Adrenal gland (tissue), 12 donors: ENCODE results near the gene PRKCE. TPM values are rescaled to one million over a fixed set of nuclear protein-coding genes. Genes with fewer than 3 reads are reported as not detected.
A peak's percentile ranks its signal among the peaks of the same experiment; 100 is the strongest.

Experiments
- DNase-seq, 7 donors: peaks; one replicate each; pipeline ENCODE4 v3.0.0-alpha.2; 2019 to 2020
- H3K27ac ChIP-seq, 5 donors: fragments of 200-600 bp; sonication (generic) in 4 of 5; 1 replicate in 3 of 5; 2 replicates in 2 of 5; pipeline versions ENCODE4 v1.5.1 to v1.8.0; 2016 to 2020; ENCODE audit warnings: mild to moderate bottlenecking in 1 of 5
- H3K27me3 ChIP-seq: fragments of 200-600 bp; 2 replicates; pipeline ENCODE4 v1.8.0; 2021
- H3K36me3 ChIP-seq, 2 donors: fragments of 200-600 bp; replicated peaks in 1 of 2; 1 replicate in 1 of 2; 2 replicates in 1 of 2; pipeline versions ENCODE4 v1.5.1 to v1.8.0; 2018 to 2022
- H3K4me1 ChIP-seq, 2 donors: fragments of 200-600 bp; replicated peaks in 1 of 2; 1 replicate in 1 of 2; 2 replicates in 1 of 2; pipeline versions ENCODE4 v1.5.1 to v1.8.0; 2018 to 2021
- H3K4me3 ChIP-seq, 4 donors: fragments of 200-600 bp; sonication (generic) in 3 of 4; one replicate each; pipeline ENCODE4 v1.5.1; 2016 to 2018
- H3K9me3 ChIP-seq, 3 donors: fragments of 200-600 bp; sonication (generic) in 1 of 3; replicated peaks in 1 of 3; 1 replicate in 2 of 3; 2 replicates in 1 of 3; pipeline versions ENCODE4 v1.5.1 to v1.8.0; 2016 to 2021
- POLR2A ChIP-seq, 2 donors: fragments of 450-650 bp; IDR thresholded peaks; one replicate each; pipeline ENCODE4 v1.6.1; 2017; ENCODE audit warnings: antibody characterized with exemption in 2 of 2, mild to moderate bottlenecking in 2 of 2, moderate library complexity in 1 of 2
- WGBS, 4 donors: extraction: QIAGEN DNeasy Blood & Tissue Kit in 2 of 4; methylation state at CpG; one replicate each; pipeline versions ENCODE4 v1.1.5 to v1.1.7; 2013 to 2017; 5-methylcytosine and 5-hydroxymethylcytosine counted together
- intact Hi-C, 2 donors: fragments of 100-400 bp; cut with DNase I; formaldehyde crosslinking; loops; one replicate each; pipeline versions ENCODE4 v1.14.1 to v1.15.0; 2022 to 2023
- polyA plus RNA-seq, 3 donors: library from polyadenylated mRNA; stranded (reverse); fragments of 200-250 nt in 2 of 3; fragments of 350-450 nt in 1 of 3; fragmentation: Illumina TruSeq in 1 of 3; extraction: RNeasy Lipid Tissue Mini Kit (QIAGEN cat#74804) in 1 of 3; gene quantifications; one replicate each; pipeline ENCODE4 v1.2.3, GENCODE V29; 2013 to 2014
- total RNA-seq, 9 donors: library from RNA; depleted of rRNA in 4 of 9; stranded (reverse); fragments of >200 nt in 4 of 9; fragments of 120-200 nt in 1 of 9; fragmentation: NEBNext Ultra II Directional in 1 of 9; extraction: Animal tissue kit (Norgen Biotek cat#: 25700) in 1 of 9; gene quantifications; one replicate each; pipeline versions ENCODE4 v1.1.0 to v1.2.4, GENCODE V29; 2013 to 2023
- TF ChIP-seq, protein P1 (sequence below), 6 experiments: fragments of 450-650 bp in 4 of 6; fragments of 200-600 bp in 2 of 6; sonication (generic) in 1 of 6; IDR thresholded peaks; 1 replicate in 5 of 6; 2 replicates in 1 of 6; pipeline versions ENCODE4 v1.5.1 to v1.8.0; 2016 to 2021; ENCODE audit warnings: antibody characterized with exemption in 6 of 6, mild to moderate bottlenecking in 2 of 6, moderate library complexity in 1 of 6
- donor health status: healthy with polysubstance abuse.
- donor health status: Bipolar disorder and iron deficiency.
- donor health status: DM: yes; HTN: yes; CAD: no.
- donor health status: DM: no; HTN: no; CAD: no.
- donor health status: DM: no; HTN: no; CAD: no.
- donor health status: DM: yes; HTN: yes; CAD: no.

Gene PRKCE
- total and polyA plus RNA-seq, 12 donors = 1.9 to 19.2 (median 8.0) TPM

DNA sequence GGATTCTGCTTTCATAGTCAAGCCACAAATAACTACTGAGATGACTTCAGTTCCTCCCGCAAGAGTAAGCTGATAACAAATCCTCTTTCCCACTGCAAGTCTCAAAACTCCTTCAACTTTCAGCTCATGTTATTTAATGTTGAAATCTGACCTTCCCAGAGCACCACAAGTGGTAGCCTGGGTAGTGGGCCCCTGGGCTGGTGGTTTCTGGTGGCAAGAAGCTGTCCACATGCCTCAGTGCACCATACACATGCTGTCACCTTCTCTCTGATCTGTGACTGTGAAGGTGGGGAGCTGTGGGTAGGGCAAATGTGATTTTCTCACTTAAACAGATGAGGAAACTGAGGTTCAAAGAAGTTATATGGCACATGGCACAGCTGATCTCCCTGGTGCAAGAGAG lies 399.6 kb downstream of the PRKCE start:
- no peak for TF ChIP-seq POLR2A (IDR thresholded peaks at IDR 0.05)
- TF ChIP-seq, protein P1, sequence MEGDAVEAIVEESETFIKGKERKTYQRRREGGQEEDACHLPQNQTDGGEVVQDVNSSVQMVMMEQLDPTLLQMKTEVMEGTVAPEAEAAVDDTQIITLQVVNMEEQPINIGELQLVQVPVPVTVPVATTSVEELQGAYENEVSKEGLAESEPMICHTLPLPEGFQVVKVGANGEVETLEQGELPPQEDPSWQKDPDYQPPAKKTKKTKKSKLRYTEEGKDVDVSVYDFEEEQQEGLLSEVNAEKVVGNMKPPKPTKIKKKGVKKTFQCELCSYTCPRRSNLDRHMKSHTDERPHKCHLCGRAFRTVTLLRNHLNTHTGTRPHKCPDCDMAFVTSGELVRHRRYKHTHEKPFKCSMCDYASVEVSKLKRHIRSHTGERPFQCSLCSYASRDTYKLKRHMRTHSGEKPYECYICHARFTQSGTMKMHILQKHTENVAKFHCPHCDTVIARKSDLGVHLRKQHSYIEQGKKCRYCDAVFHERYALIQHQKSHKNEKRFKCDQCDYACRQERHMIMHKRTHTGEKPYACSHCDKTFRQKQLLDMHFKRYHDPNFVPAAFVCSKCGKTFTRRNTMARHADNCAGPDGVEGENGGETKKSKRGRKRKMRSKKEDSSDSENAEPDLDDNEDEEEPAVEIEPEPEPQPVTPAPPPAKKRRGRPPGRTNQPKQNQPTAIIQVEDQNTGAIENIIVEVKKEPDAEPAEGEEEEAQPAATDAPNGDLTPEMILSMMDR (IDR thresholded peaks at IDR 0.05) = no peak
- intact Hi-C loops = no loop called here
- DNase-seq = no peak
- Histone ChIP-seq H3K36me3 (no peaks in the 10 kb centered on the region), H3K9me3 (no peaks in the 10 kb centered on the region), H3K4me1 (no peaks in the 10 kb centered on the region), H3K4me3 (no peak overlapping the region), H3K27ac (no peak overlapping the region), H3K27me3 (no peaks in the 10 kb centered on the region)
- WGBS, 4 donors = 87 to 100% (median 93%) methylated on average over 1 of the region's 1 CpG

DNA sequence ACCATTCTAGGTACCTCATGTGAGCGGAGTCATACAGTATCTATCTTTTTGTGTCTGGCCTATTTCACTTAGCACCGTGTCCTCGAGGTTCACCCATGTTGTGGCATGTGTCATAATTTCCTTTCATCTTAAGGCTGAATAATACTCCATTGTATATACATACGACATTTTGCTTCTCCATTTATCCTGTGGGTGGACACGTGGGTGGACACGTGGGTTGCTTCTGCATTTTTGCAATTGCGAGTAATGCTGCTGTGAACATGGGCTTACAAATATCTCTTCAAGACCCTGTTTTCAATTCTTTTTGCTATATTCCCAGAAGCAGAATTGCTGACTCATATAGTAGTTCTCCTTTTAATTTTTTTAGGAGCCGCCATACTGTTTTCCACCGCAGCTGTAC lies 402.1 kb downstream of the PRKCE start:
- H3K36me3 ChIP-seq = no peaks in the 10 kb centered on the region
- no peaks in the 10 kb centered on the region for H3K27me3 ChIP-seq
- intact Hi-C loops = no loop called here
- no peak for DNase-seq
- no peak overlapping the region for H3K27ac ChIP-seq
- no peak overlapping the region for H3K4me3 ChIP-seq
- no peaks in the 10 kb centered on the region for H3K9me3 ChIP-seq
- TF ChIP-seq, protein P1 (IDR thresholded peaks at IDR 0.05) = no peak
- no peak for TF ChIP-seq POLR2A (IDR thresholded peaks at IDR 0.05)
- 77 to 91% (median 82%) methylated on average over 9 of the region's 9 CpGs for WGBS, 4 donors
- H3K4me1 ChIP-seq = no peaks in the 10 kb centered on the region

DNA sequence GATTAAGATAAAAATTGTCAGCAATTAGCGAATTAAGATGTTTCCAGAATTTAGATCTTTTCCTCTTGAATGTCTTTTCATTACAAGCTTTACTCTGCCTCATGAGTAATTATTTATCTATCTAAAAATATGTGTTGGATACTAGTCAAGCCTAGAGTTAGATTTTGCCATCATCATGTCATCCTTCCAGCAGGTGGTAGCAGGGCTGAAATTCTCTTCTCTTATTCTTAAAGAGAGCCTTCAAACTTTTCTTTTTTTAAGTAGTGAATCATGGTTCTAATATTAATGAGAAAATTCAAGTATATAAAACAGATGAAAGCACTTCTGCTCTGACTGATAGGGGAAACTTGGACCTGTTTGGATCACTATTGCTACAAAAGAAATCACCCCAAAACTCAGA lies 405.1 kb downstream of the PRKCE start:
- H3K4me1 ChIP-seq = no peaks in the 10 kb centered on the region
- WGBS, 4 donors = 97 to 100% (median 99%) methylated on average over 1 of the region's 1 CpG
- TF ChIP-seq POLR2A (IDR thresholded peaks at IDR 0.05) = no peak
- TF ChIP-seq, protein P1 (IDR thresholded peaks at IDR 0.05) = no peak
- no peak overlapping the region for H3K27ac ChIP-seq
- no peaks in the 10 kb centered on the region for H3K36me3 ChIP-seq
- no peak for DNase-seq
- intact Hi-C loops = no loop called here
- H3K4me3 ChIP-seq = no peak overlapping the region
- H3K9me3 ChIP-seq = no peaks in the 10 kb centered on the region
- no peaks in the 10 kb centered on the region for H3K27me3 ChIP-seq

DNA sequence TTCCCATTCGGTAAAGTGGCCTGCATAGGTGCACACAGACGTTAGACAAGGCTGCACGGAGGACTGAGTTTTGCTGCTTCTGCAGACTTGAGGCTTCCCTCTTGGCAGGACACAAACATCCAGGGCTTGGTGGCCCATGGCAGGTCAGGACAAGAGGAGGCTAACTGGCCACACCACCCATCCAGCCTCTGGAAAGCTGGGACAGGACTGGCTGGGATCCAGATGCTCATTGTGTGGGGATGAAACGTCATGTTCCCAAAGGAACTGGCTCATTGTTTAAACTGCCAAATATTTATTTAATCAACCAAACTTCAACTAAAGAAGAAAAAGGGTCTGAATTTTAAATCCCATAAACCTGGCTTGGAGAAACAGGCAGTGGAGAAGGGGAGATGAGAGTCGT lies 406.7 kb downstream of the PRKCE start:
- no peak for TF ChIP-seq POLR2A (IDR thresholded peaks at IDR 0.05)
- TF ChIP-seq, protein P1 (IDR thresholded peaks at IDR 0.05) = no peak
- Histone ChIP-seq H3K4me3 (no peak overlapping the region), H3K27me3 (no peaks in the 10 kb centered on the region), H3K27ac (no peak overlapping the region), H3K9me3 (no peaks in the 10 kb centered on the region), H3K4me1 (peaks cover 0 to 3% of the 10 kb centered on the region in 2 donors), H3K36me3 (no peaks in the 10 kb centered on the region)
- 56 to 94% (median 63%) methylated on average over 5 of the region's 5 CpGs for WGBS, 4 donors
- DNase-seq = peak in 3 of 7 donors; percentile 32 to 58 (median 41)
- intact Hi-C loops = no loop called here
